GM18498 (cell line): ENCODE measurements around the gene LONP1.

Experiments
- ATAC-seq: cut with Tn5 transposase; IDR thresholded peaks from one replicate; pipeline ENCODE4 v1.9.1; 2021; ENCODE audit warnings: mild to moderate bottlenecking, moderate library complexity; ENCODE audit not compliant: unreplicated experiment

Gene LONP1

DNA sequence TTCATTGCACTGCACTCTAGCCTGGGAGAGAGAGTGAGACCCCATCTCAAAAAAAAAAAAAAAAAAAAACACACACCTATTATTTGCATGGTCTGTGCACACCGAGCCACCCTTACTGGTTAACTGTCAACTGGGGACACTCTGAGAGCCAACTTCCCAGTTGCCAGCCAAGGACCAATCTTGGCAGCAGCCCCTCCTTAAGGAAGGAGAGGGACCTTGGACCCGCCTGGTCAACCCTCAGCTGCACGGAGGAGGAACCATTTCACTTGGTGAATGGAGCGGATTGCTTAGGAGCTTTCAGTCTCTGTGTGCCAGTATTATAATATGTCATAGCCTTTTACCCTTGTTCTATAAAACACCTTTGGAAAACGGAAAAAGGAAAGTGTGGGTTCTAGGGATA lies 64.5 kb downstream of the LONP1 start:
- no peak for ATAC-seq

DNA sequence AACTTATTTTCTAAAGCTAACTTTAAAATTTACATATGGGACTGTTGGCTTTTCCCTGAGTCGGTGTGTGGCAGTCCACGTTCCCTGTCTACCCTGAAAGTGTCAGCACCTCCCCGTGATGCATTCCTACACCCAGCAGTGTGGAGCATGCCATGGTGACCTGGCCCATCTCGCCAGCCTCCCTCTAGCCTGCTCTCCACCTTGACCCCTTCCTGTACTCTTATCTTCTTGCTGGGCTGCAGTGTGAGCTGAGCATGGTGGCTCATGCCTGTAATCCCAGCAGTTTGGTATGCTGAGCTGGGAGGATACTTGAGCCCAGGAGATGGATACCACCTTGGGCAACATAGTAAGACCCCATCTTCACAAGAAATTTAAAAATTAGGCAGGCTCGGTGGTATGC lies 65.0 kb downstream of the LONP1 start:
- ATAC-seq, result no peak

DNA sequence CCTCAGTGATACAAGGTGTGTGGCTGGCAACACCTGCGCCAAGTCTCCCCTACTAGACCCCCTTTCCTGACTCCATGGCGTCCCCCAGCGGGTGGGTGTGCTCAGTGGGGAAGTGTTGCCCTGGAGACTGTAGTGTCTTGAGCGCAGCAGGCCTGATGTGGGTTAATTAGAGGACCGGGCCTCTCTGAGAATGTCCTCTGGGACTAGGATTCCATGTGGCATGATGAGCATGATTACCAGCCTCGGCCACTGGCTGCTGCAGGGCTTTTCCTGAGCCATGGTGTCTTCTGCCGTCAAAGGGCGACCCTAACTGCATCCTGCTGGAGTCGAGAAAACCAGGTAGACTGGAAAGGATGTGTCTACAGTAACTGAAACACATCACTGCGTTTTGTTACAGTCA lies 67.7 kb downstream of the LONP1 start:
- no peak for ATAC-seq

DNA sequence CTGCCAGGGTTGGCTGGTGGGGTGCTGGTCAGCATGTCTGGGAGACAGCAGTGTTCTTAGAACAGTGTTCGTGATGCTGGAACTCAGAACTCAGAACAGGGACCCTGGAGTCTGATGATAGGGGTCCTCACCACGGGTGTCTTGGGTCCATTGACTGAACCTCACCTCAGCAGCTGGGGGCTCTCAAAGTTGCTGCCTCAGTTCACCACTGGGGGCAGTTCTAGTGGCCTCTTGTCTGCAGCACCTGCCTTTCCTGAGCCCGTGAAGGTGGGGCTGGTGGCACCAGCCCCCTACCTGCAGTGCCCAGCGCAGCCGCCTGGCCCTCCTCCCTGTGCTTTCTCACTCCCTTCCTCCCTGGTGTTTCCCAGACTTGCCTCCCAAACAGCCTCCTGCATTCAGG lies 68.6 kb downstream of the LONP1 start:
- ATAC-seq, result no peak

DNA sequence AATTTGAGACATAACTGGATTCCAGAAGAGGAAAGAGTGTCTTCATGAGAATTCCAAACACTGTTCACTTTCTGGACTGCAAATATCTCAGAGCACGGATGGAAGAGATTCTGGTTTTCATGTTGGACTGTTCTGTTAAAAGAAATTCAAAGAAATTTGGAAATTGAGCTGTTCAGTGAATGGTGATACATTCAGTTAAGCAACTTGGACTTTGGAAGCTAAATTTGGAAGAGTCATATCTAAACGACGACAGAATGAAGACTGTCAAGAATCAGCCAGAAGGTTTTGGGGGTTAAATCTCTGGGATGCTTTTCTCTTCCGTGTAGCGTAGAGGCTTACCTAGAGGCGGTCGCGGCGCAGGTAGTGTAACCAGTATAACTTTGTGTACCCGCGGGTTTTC lies 71.5 kb downstream of the LONP1 start:
- no peak for ATAC-seq

DNA sequence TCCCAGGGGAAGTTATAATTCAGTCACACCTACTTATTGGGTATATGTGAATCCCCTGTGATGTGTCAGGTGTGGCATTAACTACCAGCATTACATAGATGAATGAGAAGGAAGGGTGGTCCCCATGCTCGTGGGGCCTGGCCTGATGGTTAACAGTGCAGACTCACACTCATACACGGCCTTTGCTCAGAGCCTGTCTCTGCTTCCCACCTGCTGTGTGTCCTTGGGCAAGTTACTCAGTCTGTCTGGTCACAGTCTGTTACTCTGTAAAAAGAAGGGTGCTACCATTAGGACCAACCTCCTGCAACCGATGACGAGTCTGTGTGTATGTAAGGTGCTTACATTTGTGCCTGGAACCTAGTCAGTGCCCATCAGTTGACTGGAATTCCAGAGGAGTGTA lies 73.2 kb downstream of the LONP1 start:
- ATAC-seq, result no peak

DNA sequence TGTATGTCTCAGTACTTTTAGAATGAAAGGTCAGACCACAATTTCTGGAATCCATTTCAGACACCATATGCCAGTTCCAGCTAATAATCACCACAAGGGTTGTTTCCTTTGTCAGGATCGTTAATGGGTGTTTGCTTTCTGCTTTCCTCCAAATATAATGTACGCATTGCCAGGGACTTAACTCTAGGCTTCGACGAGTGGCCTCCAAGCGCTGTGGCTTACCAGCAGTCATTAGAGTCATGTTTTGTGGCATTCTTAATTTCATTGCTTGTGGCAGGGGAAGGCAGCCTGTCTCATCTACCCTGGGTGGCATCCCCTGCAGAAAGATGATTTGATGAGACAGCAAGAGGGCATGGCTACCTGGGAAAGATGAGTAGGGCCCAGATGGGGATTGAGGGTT lies 74.5 kb downstream of the LONP1 start:
- ATAC-seq, result no peak

DNA sequence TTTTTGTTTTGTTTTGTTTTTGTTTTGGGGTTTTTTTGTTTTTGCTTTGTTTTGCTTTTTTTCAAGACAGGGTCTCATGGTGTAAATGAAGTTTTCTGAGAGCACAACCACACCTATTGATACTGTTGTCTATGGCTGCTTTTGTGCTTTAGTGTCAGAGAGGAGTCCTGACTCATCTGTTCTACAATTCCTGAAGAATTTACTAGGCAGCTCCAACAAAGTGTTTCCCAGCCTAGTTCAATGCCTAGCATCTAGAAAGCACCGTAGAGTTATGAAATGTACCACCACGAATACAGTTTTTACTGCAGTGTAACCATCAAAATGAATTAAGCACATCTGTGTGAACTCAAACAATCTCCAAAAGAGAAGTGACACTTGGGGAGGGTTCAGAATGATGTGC lies 75.9 kb downstream of the LONP1 start:
- ATAC-seq, result no peak

DNA sequence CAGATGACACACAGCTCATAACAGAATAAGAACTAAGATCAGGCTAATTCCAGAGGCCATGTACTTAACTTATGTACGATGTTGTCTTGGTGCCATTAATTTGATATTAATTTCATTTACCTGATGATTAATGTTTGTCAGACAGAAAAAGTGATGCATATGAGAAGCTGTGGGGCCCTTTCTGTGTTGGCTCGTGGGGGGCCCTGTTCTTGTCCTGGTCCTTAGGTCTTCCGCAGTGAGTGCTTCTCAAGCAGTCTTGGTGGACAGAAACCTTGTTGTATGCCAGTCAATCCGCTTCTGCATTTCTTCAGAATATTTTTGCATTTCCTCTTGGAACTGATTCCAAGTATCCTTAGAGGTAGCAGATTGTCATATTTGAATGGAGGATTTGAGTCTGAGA lies 76.9 kb downstream of the LONP1 start:
- no peak for ATAC-seq

DNA sequence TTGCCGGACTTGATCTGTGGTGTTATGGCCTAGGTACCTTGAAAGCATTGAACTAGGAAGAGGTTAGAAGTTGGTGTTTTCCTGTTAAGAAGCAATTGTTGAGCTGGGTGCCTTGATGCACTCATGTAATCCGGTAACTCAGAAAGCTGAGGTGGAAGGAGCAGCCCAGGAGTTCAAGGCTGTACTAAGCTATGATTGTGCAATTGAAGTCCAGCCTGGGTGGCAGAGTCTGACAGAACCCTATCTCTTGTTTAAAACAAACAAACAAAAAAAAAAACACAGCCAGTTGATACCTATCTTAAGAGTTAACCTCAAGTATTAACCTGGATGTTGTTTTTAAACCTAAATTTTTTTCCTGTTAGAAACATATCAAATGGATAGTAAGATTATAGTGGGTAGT lies 77.7 kb downstream of the LONP1 start:
- ATAC-seq, result no peak
